Measurements from ENCODE around the gene ABTB2.
A peak's percentile ranks its signal among the peaks of the same experiment; 100 is the strongest.

The ABTB2 gene

GRCh38 chr11:34176751-34177209, 181.0 kb downstream of the ABTB2 start:
- no peak overlapping the region for H3K9ac ChIP-seq (ENCODE audit: low read depth, low read length)
- no peak overlapping the region for H3K27ac ChIP-seq (ENCODE audit: low read depth, low read length)
- H3K36me3 ChIP-seq (ENCODE audit: control insufficient read depth, insufficient read depth, low read length) = no peaks in the 10 kb centered on the region
- no peaks in the 10 kb centered on the region for H3K4me1 ChIP-seq (ENCODE audit: control insufficient read depth, insufficient read depth, low read length)
- no peaks in the 10 kb centered on the region for H3K9me3 ChIP-seq (ENCODE audit: control insufficient read depth, insufficient read depth, low read length)
- H3K4me3 ChIP-seq (ENCODE audit: low read depth, low read length) = no peak overlapping the region
- H3K27me3 ChIP-seq (ENCODE audit: control insufficient read depth, insufficient read depth, low read length) = peaks cover 4% of the 10 kb centered on the region; the same call in 1 of the 2 replicates

- no peak overlapping the region for H3K4me3 ChIP-seq (ENCODE audit: low read depth, low read length)
- H3K36me3 ChIP-seq (ENCODE audit: control insufficient read depth, insufficient read depth, low read length) = no peaks in the 10 kb centered on the region
- H3K27ac ChIP-seq (ENCODE audit: low read depth, low read length) = no peak overlapping the region
- no peaks in the 10 kb centered on the region for H3K9me3 ChIP-seq (ENCODE audit: control insufficient read depth, insufficient read depth, low read length)
- no peak overlapping the region for H3K9ac ChIP-seq (ENCODE audit: low read depth, low read length)
- H3K27me3 ChIP-seq (ENCODE audit: control insufficient read depth, insufficient read depth, low read length) = peaks cover 4% of the 10 kb centered on the region; the same call in 1 of the 2 replicates
- H3K4me1 ChIP-seq (ENCODE audit: control insufficient read depth, insufficient read depth, low read length) = no peaks in the 10 kb centered on the region
These were observed 182.4 kb downstream of the ABTB2 start for GRCh38 chr11:34175284-34176019.

GRCh38 chr11:34174412-34175041, 183.3 kb downstream of the ABTB2 start:
- Histone ChIP-seq H3K9ac (ENCODE audit: low read depth, low read length) (no peak overlapping the region), H3K4me1 (ENCODE audit: control insufficient read depth, insufficient read depth, low read length) (no peaks in the 10 kb centered on the region), H3K27ac (ENCODE audit: low read depth, low read length) (no peak overlapping the region), H3K27me3 (ENCODE audit: control insufficient read depth, insufficient read depth, low read length) (peaks cover 4% of the 10 kb centered on the region; the same call in 1 of the 2 replicates), H3K9me3 (ENCODE audit: control insufficient read depth, insufficient read depth, low read length) (no peaks in the 10 kb centered on the region), H3K36me3 (ENCODE audit: control insufficient read depth, insufficient read depth, low read length) (no peaks in the 10 kb centered on the region), H3K4me3 (ENCODE audit: low read depth, low read length) (peak overlapping the region; percentile 46)

- Histone ChIP-seq H3K36me3 (ENCODE audit: control insufficient read depth, insufficient read depth, low read length) (no peaks in the 10 kb centered on the region), H3K27me3 (ENCODE audit: control insufficient read depth, insufficient read depth, low read length) (peaks cover 4% of the 10 kb centered on the region; the same call in 1 of the 2 replicates), H3K4me3 (ENCODE audit: low read depth, low read length) (no peak overlapping the region), H3K4me1 (ENCODE audit: control insufficient read depth, insufficient read depth, low read length) (no peaks in the 10 kb centered on the region), H3K9me3 (ENCODE audit: control insufficient read depth, insufficient read depth, low read length) (no peaks in the 10 kb centered on the region), H3K27ac (ENCODE audit: low read depth, low read length) (no peak overlapping the region), H3K9ac (ENCODE audit: low read depth, low read length) (no peak overlapping the region)
These were observed 184.8 kb downstream of the ABTB2 start for GRCh38 chr11:34173050-34173449.

GRCh38 chr11:34169686-34170085, 188.1 kb downstream of the ABTB2 start:
- Histone ChIP-seq H3K9me3 (ENCODE audit: control insufficient read depth, insufficient read depth, low read length) (no peaks in the 10 kb centered on the region), H3K9ac (ENCODE audit: low read depth, low read length) (no peak overlapping the region), H3K27me3 (ENCODE audit: control insufficient read depth, insufficient read depth, low read length) (peaks cover 4% of the 10 kb centered on the region; the same call in 1 of the 2 replicates), H3K4me3 (ENCODE audit: low read depth, low read length) (no peak overlapping the region), H3K36me3 (ENCODE audit: control insufficient read depth, insufficient read depth, low read length) (no peaks in the 10 kb centered on the region), H3K27ac (ENCODE audit: low read depth, low read length) (no peak overlapping the region), H3K4me1 (ENCODE audit: control insufficient read depth, insufficient read depth, low read length) (no peaks in the 10 kb centered on the region)

GRCh38 chr11:34168642-34169420, 189.0 kb downstream of the ABTB2 start:
- no peaks in the 10 kb centered on the region for H3K4me1 ChIP-seq (ENCODE audit: control insufficient read depth, insufficient read depth, low read length)
- no peak overlapping the region for H3K9ac ChIP-seq (ENCODE audit: low read depth, low read length)
- no peak overlapping the region for H3K27ac ChIP-seq (ENCODE audit: low read depth, low read length)
- H3K36me3 ChIP-seq (ENCODE audit: control insufficient read depth, insufficient read depth, low read length) = no peaks in the 10 kb centered on the region
- peaks cover 4% of the 10 kb centered on the region; the same call in 1 of the 2 replicates for H3K27me3 ChIP-seq (ENCODE audit: control insufficient read depth, insufficient read depth, low read length)
- H3K4me3 ChIP-seq (ENCODE audit: low read depth, low read length) = no peak overlapping the region
- H3K9me3 ChIP-seq (ENCODE audit: control insufficient read depth, insufficient read depth, low read length) = no peaks in the 10 kb centered on the region

GRCh38 chr11:34167961-34168360, 189.8 kb downstream of the ABTB2 start:
- Histone ChIP-seq H3K4me1 (ENCODE audit: control insufficient read depth, insufficient read depth, low read length) (no peaks in the 10 kb centered on the region), H3K36me3 (ENCODE audit: control insufficient read depth, insufficient read depth, low read length) (no peaks in the 10 kb centered on the region), H3K27me3 (ENCODE audit: control insufficient read depth, insufficient read depth, low read length) (no peaks in the 10 kb centered on the region), H3K4me3 (ENCODE audit: low read depth, low read length) (no peak overlapping the region), H3K27ac (ENCODE audit: low read depth, low read length) (no peak overlapping the region), H3K9me3 (ENCODE audit: control insufficient read depth, insufficient read depth, low read length) (no peaks in the 10 kb centered on the region), H3K9ac (ENCODE audit: low read depth, low read length) (no peak overlapping the region)

- Histone ChIP-seq H3K4me1 (ENCODE audit: control insufficient read depth, insufficient read depth, low read length) (no peaks in the 10 kb centered on the region), H3K4me3 (ENCODE audit: low read depth, low read length) (no peak overlapping the region), H3K27me3 (ENCODE audit: control insufficient read depth, insufficient read depth, low read length) (no peaks in the 10 kb centered on the region), H3K27ac (ENCODE audit: low read depth, low read length) (no peak overlapping the region), H3K9ac (ENCODE audit: low read depth, low read length) (no peak overlapping the region), H3K9me3 (ENCODE audit: control insufficient read depth, insufficient read depth, low read length) (no peaks in the 10 kb centered on the region), H3K36me3 (ENCODE audit: control insufficient read depth, insufficient read depth, low read length) (no peaks in the 10 kb centered on the region)
These were observed 190.7 kb downstream of the ABTB2 start for GRCh38 chr11:34166806-34167740.

- Histone ChIP-seq H3K9ac (ENCODE audit: low read depth, low read length) (no peak overlapping the region), H3K4me1 (ENCODE audit: control insufficient read depth, insufficient read depth, low read length) (no peaks in the 10 kb centered on the region), H3K4me3 (ENCODE audit: low read depth, low read length) (no peak overlapping the region), H3K36me3 (ENCODE audit: control insufficient read depth, insufficient read depth, low read length) (no peaks in the 10 kb centered on the region), H3K9me3 (ENCODE audit: control insufficient read depth, insufficient read depth, low read length) (no peaks in the 10 kb centered on the region), H3K27ac (ENCODE audit: low read depth, low read length) (no peak overlapping the region), H3K27me3 (ENCODE audit: control insufficient read depth, insufficient read depth, low read length) (no peaks in the 10 kb centered on the region)
These were observed 191.8 kb downstream of the ABTB2 start for GRCh38 chr11:34165786-34166555.

- H3K36me3 ChIP-seq (ENCODE audit: control insufficient read depth, insufficient read depth, low read length) = no peaks in the 10 kb centered on the region
- H3K4me1 ChIP-seq (ENCODE audit: control insufficient read depth, insufficient read depth, low read length) = no peaks in the 10 kb centered on the region
- no peaks in the 10 kb centered on the region for H3K9me3 ChIP-seq (ENCODE audit: control insufficient read depth, insufficient read depth, low read length)
- H3K27ac ChIP-seq (ENCODE audit: low read depth, low read length) = no peak overlapping the region
- H3K4me3 ChIP-seq (ENCODE audit: low read depth, low read length) = no peak overlapping the region
- H3K27me3 ChIP-seq (ENCODE audit: control insufficient read depth, insufficient read depth, low read length) = no peaks in the 10 kb centered on the region
- no peak overlapping the region for H3K9ac ChIP-seq (ENCODE audit: low read depth, low read length)
These were observed 192.7 kb downstream of the ABTB2 start for GRCh38 chr11:34165121-34165520.

Measured in HUES48 (cell line).